Effector CD8-positive, alpha-beta T cell (primary cell): ENCODE results near the gene PERM1.

Source experiments
- DNase-seq: peaks from one replicate; lab custom pipeline; 2025; lab: John Stamatoyannopoulos, UW

Gene PERM1

GRCh38 chr1:934991-935750, 46.7 kb downstream of the PERM1 start:
- no peak for DNase-seq

- DNase-seq = no peak
These were observed 48.3 kb downstream of the PERM1 start for GRCh38 chr1:933603-933940.

DNA sequence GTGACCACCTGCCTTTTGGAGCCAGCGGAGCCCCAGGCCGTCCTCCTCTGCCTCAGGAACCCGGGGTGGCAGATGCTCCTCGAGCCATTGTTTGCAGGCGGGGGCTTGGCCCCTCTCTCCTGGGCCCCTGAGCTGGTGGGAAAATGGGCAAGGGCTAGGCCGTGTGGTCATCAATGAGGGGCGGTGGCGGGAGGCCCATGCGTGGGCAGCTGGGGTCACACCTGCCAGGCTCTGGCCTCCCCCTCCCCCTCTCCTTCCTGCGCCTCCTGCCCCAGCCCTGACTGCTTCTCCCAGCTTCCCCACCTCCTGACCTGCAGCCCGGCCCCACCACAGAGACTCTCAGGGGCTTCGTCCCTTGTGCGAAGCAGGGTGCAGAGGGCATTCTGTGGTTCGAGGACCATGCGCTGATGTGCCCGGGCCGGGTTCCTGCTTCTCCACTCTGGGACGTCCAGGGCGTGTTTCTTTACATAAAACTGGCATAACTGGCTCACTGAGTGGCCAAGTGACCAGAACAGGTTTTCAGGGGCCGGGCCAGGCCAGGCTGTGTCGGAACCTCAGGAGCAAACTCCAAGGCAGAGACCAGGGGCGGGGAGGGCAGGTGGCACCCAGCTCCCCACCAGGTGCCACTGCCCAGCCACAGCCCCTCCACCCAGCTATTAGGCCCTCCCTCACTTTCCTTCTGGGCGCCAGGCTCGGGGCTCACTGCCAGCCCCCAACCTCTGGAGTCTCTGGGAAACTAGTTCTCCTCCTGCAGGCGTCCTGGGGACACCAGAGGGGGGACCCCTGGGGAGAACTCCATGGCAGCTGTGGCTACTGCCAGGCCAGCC, 48.9 kb downstream of the PERM1 start:
- no peak for DNase-seq

DNA sequence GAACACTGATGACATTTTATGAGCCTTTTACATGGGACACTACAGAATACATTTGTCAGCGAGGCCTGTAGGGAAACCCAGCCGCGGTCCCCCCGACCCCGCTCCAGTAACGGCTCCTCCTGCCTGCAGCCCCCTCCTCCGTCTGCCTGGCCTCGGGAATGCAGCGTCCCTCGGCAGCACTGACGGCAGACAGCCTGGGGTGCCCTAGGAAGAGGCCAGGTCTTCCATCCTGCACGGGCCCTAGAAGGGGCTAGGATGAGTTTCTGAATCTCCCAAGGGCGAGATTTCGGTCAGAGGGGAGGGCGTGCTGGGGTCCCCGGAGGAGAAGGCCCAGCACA, 49.8 kb downstream of the PERM1 start:
- no peak for DNase-seq

DNA sequence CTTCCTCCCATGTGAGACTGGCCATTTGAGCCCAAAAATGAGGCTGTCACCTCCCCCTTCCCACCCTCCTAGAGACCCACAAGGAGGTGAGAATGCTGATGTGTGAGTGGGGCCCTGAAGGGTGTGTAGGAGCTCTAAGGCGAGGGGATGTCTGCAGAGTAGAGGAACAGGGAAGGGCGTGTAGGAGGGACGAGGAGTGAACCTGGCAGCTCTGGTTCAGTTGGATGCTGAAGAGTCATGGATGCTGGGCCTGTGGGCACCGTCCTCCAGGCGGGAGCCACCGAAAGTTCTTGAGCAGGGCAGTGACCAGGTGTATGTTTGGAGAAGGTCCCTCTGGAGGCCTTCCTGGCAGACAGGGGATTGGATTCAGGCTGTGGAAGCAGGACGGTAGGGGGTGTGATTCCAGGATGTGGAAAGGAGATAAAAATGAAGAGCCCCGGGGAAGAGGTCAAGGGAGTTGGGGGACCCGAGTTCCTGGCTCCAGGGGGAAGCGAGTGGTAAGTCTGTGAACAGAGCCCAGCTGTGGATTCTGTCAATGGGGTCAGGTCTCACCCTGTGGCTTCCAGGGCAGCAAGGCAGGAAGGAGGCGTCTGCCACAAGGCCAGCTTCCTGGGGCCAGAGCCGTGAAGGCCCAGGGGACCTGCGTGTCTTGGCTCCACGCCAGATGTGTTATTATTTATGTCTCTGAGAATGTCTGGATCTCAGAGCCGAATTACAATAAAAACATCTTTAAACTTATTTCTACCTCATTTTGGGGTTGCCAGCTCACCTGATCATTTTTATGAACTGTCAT, 50.3 kb downstream of the PERM1 start:
- DNase-seq = no peak

GRCh38 chr1:930633-931138, 51.2 kb downstream of the PERM1 start:
- DNase-seq = no peak

DNA sequence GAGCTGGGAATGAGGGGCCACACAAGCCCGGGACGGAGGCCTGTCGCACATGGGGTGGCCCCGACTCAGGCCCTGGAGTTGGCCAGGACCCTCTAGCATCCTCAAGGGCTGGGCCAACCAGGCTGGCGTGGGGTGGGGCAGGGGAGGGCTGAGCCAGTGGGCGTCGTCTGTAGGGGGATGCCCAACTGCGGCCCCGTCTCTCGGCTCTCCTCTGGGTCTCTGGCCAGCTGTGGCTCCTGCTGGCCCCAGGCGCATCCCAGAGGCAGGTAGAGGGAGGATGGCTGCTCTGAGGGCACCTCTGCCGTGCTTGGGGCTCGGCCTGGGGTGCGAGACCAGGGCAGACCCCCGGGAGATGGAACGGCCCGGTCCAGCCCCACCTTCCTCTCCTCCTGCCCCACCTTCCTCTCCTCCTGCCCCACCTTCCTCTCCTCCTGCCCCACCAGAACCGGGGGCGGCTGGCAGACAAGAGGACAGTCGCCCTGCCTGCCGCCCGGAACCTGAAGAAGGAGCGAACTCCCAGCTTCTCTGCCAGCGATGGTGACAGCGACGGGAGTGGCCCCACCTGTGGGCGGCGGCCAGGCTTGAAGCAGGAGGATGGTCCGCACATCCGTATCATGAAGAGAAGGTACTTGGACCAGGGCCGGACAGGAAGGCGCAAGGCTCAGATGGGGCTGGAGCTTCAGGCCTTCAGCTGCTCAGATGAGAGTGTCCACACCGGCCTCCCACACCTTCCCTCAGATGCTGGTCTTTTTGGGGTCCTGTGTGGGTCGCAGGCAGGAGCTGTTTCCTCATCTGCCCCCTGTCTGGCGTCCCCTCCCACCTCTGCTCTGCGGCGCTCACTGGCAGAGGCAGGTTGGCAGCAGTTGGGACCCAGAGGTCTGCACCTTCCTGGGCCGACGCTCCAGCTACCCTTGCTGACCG, 51.9 kb downstream of the PERM1 start:
- no peak for DNase-seq

DNA sequence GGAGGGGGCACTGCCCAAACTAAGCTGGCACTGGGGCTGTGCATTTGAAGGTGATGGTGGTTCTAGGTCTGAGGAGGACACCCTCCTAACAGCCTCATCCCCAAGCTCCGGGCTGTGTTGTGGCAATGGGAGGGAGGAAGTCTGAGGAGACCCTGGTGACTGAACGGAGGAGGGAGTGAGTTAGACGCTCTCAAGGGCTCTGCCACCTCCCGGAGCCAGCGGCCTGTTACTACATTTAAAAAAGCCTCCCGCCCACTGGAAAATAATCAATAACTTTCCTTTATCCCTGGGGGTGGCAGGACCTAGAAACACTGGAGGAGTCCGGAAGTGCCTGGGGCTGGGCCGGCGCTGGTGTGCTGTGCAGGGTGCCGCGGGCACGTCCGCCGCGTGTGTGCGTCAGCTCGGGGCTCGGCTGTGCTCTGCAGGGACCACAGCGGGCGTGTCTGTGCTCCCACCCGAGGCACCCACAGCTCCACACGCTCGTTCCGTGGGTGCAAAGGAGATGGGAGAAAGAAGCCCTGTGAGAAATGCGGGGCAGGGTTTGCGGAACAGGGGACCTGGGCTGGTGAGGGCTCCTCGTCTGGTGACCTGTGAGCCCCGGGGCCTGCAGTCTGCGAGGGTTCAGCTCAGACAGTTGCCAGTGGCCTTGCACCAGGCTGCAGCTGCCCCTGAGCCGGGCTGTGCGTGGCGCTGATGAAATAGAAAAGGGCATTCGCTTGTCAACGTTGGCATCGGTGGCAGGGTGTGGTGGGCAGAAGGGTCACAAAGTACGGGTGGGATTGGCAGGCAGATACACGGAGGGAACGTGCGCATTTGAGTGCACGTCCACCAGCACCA, 52.9 kb downstream of the PERM1 start:
- DNase-seq = no peak

DNA sequence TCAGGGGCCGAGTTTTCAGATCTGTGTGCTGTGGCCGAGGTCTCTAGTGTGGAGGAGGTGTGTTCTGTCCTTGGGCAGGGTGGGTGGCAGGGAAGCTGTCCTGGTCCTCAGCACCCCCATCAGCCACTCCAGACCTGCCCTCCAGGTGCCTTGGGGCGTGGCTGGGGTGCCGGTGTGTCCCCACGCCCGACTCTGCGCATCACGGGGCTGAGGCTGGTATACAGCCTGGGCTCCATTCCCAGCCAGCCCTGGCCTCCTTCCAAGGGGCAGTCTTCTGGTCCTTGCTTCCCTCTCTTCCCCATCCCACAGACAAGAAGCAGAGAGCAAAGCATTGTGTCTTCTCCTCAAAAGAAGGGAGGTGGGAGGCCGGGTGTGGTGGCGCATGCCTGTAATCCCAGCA, 54.1 kb downstream of the PERM1 start:
- DNase-seq = no peak

GRCh38 chr1:927234-927633, 54.7 kb downstream of the PERM1 start:
- no peak for DNase-seq

DNA sequence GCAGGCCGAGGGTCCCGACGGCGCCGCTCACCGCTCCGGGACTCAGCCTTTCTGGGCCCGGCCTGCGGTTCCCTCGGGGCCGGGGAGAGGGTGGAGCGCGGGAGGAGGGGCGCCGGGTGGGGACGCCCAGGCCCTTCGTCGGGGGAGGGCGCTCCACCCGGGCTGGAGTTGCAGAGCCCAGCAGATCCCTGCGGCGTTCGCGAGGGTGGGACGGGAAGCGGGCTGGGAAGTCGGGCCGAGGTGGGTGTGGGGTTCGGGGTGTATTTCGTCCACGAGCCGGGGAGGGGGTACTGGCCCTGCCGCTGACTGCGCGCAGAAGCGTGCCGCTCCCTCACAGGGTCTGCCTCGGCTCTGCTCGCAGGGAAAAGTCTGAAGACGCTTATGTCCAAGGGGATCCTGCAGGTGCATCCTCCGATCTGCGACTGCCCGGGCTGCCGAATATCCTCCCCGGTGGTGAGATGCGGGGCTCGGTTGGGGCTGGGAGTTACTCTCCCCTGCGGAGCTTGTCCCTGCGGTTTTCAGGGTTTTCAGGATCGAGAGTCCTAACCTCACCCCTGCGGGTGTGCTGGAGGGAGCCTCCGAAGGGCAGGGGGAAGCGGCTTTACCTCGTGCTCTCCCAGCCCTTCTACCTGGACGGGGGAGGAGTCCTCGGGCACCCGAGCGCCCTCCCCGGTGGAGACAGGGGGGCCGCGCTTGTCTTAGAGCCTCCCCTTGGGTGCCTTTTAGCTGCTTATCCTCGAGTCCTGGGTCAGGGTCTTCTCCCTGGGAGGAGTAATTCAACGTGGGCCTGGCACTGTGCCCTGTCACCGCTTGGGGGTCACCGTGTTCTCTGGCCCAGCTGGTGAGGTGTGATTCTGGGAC, 56.1 kb downstream of the PERM1 start:
- DNase-seq = no peak
